Endothelial cell of umbilical vein (primary cell): ENCODE measurements around the gene SRRD.

ENCODE experiments used
- EZH2 ChIP-seq: IDR thresholded peaks from 2 replicates; pipeline ENCODE4 v1.6.1; 2012; ENCODE audit warnings: borderline replicate concordance, low read depth, mild to moderate bottlenecking, moderate library complexity, low read length, inconsistent platforms; ENCODE audit not compliant: severe bottlenecking
- GATA2 ChIP-seq: IDR thresholded peaks from 2 replicates; pipeline ENCODE4 v1.7.0; 2011; ENCODE audit warnings: low read depth, mild to moderate bottlenecking, moderate library complexity, mixed read lengths, low read length; ENCODE audit not compliant: insufficient read length, insufficient read depth
- MYC ChIP-seq: IDR thresholded peaks from one replicate; pipeline ENCODE4 v1.6.1; 2011; ENCODE audit warnings: mild to moderate bottlenecking, low read depth, low read length
- POLR2A ChIP-seq: IDR thresholded peaks from 2 replicates; pipeline ENCODE4 v1.6.1; 2012; ENCODE audit warnings: low read depth, mild to moderate bottlenecking, control low read depth, low read length
- POLR2AphosphoS5 ChIP-seq: IDR thresholded peaks from 2 replicates; pipeline ENCODE4 v1.6.1; 2012; ENCODE audit warnings: low read depth, mild to moderate bottlenecking, control low read depth, low read length, moderate library complexity; ENCODE audit not compliant: insufficient read depth
- TF ChIP-seq, protein P1 (sequence below), 2 donors: IDR thresholded peaks; 1 replicate in 1 of 2; 2 replicates in 1 of 2; pipeline ENCODE4 v1.5.1; 2011; ENCODE audit warnings: low read length in 2 of 2, mild to moderate bottlenecking in 2 of 2, moderate library complexity in 2 of 2, control low read depth in 1 of 2, inconsistent platforms in 1 of 2, low read depth in 1 of 2; ENCODE audit not compliant: insufficient read depth in 1 of 2; ENCODE audit errors: extremely low read depth in 1 of 2

DNA sequence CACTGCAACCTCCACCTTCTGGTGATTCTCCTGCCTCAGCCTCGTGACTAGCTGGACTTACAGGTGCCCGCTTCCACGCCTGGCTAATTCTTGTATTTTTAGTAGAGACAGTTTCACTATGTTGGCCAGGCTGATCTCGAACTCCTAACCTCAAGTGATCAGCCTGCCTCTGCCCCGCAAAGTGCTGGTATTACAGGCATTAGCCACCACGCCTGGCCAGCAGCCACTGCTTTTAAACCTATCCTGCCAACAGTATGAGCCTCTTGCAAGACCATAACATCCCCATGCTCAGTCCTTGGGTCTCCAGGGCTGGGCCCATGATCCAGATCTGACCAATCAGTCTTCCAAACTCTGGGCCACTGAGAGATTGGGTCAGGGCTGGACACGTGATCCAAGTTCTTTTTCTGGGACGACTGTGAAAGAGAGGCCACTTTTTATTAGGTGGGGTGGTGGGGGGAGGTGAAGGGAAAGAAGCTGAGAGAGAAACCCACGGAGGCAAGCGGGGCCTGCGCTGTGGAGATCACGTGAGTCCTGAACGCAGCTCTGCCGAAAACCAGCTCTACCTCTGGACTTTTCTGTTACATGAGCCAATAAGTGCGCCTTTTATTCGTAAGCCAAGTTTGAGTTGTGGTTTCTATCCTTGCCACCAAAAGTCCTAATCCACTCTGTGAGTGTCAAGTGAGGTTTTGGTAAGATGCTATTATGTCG, 36.7 kb upstream of the SRRD start:
- TF ChIP-seq EZH2 = no peak
- no peak for TF ChIP-seq POLR2AphosphoS5
- TF ChIP-seq, protein P1, sequence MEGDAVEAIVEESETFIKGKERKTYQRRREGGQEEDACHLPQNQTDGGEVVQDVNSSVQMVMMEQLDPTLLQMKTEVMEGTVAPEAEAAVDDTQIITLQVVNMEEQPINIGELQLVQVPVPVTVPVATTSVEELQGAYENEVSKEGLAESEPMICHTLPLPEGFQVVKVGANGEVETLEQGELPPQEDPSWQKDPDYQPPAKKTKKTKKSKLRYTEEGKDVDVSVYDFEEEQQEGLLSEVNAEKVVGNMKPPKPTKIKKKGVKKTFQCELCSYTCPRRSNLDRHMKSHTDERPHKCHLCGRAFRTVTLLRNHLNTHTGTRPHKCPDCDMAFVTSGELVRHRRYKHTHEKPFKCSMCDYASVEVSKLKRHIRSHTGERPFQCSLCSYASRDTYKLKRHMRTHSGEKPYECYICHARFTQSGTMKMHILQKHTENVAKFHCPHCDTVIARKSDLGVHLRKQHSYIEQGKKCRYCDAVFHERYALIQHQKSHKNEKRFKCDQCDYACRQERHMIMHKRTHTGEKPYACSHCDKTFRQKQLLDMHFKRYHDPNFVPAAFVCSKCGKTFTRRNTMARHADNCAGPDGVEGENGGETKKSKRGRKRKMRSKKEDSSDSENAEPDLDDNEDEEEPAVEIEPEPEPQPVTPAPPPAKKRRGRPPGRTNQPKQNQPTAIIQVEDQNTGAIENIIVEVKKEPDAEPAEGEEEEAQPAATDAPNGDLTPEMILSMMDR (IDR thresholded peaks at IDR 0.05; ENCODE audit: extremely low read depth in 1 of 2, insufficient read depth in 1 of 2, low read depth in 1 of 2, low read length in 2 of 2) = no peak
- no peak for TF ChIP-seq GATA2
- TF ChIP-seq MYC = no peak
- no peak for TF ChIP-seq POLR2A
